ENCODE results near the gene THTPA. TPM values are rescaled to one million over a fixed set of nuclear protein-coding genes. Genes with fewer than 3 reads are reported as not detected.

Gene THTPA
- total RNA-seq (2014; rRNA removed; shearing (Covaris generic)), result 15.9 and 23.6 TPM in 2 replicates

DNA sequence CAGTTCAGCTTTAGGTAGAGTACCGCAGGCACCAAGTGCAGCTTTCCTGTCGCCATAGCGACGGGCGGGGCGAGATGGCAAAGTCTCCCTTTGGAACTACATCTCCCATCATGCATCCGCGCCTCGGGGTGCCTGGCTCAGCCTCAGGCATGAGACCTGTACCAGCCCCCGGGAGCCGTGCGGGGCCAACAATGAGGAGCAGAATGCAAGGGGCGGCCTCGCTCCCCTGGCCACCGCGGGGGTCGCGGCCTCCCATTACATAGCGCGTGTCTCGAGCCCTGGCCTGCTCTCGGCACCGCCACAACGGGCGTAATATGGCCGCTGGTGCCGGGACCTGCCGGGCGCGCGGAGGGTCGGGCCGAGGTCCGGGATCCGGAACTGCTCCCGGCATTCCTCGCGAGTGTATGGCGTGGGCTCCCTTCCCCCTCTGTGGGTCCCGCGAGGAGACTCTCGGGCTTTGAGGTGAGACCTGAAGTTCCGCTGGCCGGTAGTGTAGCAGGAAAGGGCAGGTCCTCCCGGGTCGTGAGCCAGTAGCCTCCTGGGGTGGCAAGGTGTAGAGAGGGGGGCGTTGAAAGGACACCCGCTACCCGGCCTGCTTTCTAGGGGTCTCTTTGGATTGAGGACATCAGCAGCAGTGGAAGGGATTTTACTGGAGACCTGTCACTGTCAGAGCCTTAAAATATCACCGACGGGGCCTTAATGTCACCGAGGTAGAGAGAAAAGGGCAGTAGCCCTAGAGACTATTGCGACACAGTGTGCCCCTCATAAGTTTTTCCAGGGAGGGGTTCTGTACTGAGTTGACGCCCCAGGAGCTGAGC, at the start of gene THTPA:
Gene THTPA (plus strand): TSS at position 390 of the 818 bp plus-strand sequence. CDS start 487 bp downstream, outside the sequence.

GRCh38 chr14:23551266-23552028, 4.6 kb upstream of the THTPA start, which contains the start of gene ZFHX2:
Gene ZFHX2, minus strand, starts transcription at chr14:23551765. Its CDS starts 16,440 bp downstream, at chr14:23535325.

GRCh38 chr14:23567186-23568020, 11.3 kb downstream of the THTPA start, which contains the start of gene AP1G2:
Gene AP1G2, minus strand, starts transcription at chr14:23567791. Its CDS starts 477 bp downstream, at chr14:23567314.

DNA sequence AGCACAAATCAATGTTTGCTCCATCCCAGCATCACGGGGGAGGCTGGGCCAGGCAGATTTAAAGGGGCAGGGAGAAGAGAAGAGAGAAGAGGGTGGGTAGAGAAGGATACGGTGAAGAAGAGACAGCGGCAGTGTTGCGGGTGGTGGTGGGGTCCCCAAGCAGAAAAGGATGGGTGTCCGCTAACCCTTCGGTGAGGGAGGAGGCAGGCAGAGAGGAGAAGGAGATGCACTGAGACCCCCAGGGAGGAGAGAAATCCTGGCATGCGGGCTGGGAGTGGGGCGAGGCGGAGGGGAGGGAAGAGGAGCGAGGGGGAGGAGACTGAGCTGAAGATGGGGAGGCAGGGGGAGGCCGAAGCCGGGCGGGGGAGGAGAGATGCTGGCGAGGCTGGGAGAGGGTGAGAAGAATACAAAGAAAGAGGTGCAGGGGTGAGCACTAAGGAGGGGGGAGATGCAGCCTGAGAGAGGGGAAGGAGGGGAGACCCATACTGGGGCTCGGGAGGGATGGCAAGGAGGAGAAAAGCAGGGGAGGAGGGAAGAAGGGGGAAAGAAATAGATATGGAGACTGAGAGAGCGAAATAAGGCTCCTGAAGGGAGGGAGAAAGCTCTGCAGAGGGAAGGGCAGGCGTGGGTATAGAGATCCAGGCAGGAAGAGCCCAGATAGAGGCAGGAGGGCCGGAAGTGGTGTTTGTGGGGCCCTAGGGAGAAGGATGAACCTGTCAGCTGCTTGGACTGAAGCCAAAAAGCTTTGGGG, 22.7 kb downstream of the THTPA start, which contains the start of gene JPH4:
Gene JPH4 (minus strand): TSS at position 231 of the 751 bp plus-strand sequence. CDS start 1,337 bp downstream, outside the sequence.

Other genes with a start within 250 kb of the THTPA start
- 16.5 and 29.4 TPM in 2 replicates for gene BCL2L2, start 249.4 kb upstream of the THTPA start, total RNA-seq (2014; rRNA removed; shearing (Covaris generic))
- 61.8 and 73.0 TPM in 2 replicates for gene PABPN1, start 234.8 kb upstream of the THTPA start, total RNA-seq (2014; rRNA removed; shearing (Covaris generic))
- 0.64 and 2.1 TPM in 2 replicates for gene SLC22A17, start 203.4 kb upstream of the THTPA start, total RNA-seq (2014; rRNA removed; shearing (Covaris generic))
- not detected in 2 replicates for gene EFS, start 191.1 kb upstream of the THTPA start, total RNA-seq (2014; rRNA removed; shearing (Covaris generic))
- not detected in 2 replicates for gene IL25, start 183.5 kb upstream of the THTPA start, total RNA-seq (2014; rRNA removed; shearing (Covaris generic))
- 0.64 and 0.98 TPM in 2 replicates for gene CMTM5, start 179.2 kb upstream of the THTPA start, total RNA-seq (2014; rRNA removed; shearing (Covaris generic))
- gene MYH6, start 148.0 kb upstream of the THTPA start, total RNA-seq (2014; rRNA removed; shearing (Covaris generic)), result not detected in 2 replicates
- gene MYH7, start 120.6 kb upstream of the THTPA start, total RNA-seq (2014; rRNA removed; shearing (Covaris generic)), result not detected in 2 replicates
- 74.9 and 83.3 TPM in 2 replicates for gene NGDN, start 86.6 kb upstream of the THTPA start, total RNA-seq (2014; rRNA removed; shearing (Covaris generic))
- gene ZFHX2, start 4.5 kb upstream of the THTPA start, total RNA-seq (2014; rRNA removed; shearing (Covaris generic)), result 0.26 and 1.5 TPM in 2 replicates
- gene AP1G2, start 11.5 kb downstream of the THTPA start, total RNA-seq (2014; rRNA removed; shearing (Covaris generic)), result 10.2 and 15.8 TPM in 2 replicates
- gene JPH4, start 22.5 kb downstream of the THTPA start, total RNA-seq (2014; rRNA removed; shearing (Covaris generic)), result not detected in 2 replicates
- 14.6 and 15.6 TPM in 2 replicates for gene DHRS2, start 80.1 kb downstream of the THTPA start, total RNA-seq (2014; rRNA removed; shearing (Covaris generic))